ENCODE measurements around the gene GLB1L3.
"Not testable (repeated sequence)": the region's sequence is repeated elsewhere in the genome, so short reads cannot be mapped to it uniquely, and the experiment has no call there.

Gene GLB1L3

DNA sequence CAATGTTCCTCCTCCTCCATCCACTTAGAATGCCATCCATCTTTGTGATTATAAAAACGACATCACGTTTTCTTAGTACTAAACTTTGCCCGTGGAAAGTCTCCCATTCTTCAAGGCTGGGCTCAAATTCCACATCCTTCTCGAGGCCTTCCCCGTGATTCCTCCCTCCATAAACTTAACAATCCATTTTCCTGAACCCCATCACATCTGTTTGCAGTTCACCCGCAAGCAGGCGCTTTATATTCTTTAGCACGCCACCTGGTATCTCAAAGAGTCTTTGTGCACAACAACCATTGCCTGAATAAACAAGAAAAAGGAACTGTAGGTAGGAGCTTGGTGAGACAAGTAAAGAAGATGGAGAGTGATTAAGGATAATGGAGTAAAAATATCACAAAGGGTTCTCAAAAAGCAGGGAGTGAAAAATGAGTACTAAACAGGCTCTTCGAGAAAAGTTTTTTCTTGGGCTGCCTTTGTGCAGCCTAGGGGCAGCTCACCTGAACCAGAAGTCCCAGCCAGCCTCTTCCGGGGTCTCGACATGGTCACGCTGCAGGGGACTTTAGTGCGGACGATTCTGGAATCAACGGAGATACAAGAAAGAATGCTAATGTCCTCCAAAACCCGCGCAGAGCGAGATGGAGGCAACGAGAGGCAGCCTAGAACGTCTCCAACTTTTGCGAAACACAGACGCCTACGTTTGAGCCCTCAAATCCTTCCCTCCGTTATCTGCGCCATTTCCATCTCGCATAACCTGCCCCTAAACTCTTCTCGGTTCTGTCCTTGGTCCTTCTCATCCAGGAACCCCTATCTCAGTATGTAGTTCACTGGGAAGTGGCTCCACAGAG, 23.6 kb upstream of the GLB1L3 start:
- no peak for DNase-seq

DNA sequence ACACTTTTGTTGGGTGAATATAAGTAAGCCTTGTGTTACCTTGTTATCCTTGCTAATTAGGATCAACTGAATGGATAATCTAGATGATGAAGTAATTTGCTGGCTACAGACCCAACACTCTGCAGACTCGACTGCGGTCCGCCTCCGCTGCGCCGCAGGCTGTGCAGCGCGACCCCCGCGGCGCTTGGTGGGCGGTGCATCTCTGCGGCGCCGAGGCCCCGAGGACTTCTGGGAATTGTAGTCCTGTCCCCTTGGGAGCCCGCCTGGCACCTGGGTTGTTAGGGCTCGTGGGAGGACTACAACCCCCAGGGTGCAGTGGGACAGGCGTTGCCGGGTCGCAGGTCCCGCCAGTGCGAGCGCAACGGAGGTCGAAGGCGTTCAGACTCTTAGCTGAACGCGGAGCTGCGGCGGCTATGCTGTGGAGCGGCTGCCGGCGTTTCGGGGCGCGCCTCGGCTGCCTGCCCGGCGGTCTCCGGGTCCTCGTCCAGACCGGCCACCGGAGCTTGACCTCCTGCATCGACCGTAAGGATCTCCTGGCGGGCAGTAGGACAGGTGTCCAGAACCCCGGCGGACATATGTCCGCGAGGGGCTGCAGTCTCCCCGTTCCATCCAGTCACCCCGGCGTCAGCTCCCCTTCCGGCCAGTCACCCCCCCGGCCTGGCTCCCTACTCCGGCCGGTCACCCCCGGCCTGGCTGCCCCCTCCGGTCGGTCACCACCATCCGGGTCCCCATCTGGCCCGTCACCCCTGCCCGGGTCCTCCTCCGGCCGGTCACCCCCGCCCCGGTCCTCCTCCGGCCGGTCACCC, 22.8 kb upstream of the GLB1L3 start, which contains the start of the genes ACAD8 and THYN1:
Gene ACAD8, plus strand, starts transcription at position 381 of the 806 bp plus-strand sequence. Its CDS starts 33 bp downstream, at position 414.
Gene THYN1, minus strand, starts transcription at position 165 of the 806 bp plus-strand sequence. CDS start 470 bp downstream, outside the sequence.
- DNase-seq = peak; percentile 96

DNA sequence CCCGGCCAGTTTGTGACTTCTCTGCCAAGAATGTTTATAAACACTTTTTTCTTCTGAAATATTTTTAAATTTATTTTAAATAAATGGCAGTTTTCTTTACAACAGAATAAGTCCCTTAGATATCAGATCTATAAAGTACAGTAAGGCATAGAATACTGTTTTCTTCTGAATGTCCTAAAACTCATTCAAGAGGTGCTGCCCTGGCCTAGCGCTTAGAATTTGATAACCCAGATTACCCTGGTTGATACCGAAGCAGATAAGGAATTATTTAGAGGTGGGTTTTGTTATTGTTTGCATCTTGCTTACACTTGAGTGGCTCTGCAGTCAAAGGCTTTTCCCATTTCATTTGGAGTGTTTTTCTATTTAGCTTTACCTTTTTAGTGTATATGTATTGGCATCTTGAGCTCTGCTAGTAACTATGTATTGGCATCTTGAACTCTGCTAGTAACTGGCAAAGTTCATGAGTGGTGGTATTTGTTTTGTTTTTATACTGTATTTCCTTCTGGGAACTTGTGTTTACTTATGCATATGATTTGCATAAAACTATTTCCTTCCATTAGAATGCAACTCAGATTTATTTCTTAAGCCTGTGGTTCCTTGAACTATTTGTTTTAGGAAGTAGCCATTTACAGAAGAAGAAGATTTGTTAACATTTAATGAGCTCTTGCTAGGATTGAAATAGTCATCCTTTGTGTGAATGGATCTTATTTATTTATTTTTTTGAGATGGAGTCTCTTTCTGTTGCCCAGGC, 21.6 kb upstream of the GLB1L3 start:
- DNase-seq = no peak

DNA sequence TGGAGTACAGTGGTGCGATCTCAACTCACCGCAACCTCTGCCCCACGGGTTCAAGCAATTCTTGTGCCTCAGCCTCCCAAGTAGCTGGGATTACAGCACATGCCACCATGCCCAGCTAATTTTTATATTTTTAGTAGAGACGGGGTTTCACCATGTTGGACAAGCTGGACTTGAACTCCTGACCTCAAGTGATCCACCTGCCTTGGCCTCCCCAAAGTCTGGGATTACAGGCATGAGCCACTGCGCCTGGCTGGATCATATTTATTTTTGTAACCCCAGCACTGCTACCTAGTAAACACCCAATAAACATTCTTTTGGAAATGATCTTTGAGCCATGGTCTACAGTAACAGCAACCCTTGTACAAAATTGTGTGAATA, 21.0 kb upstream of the GLB1L3 start:
- DNase-seq = not testable (repeated sequence)

DNA sequence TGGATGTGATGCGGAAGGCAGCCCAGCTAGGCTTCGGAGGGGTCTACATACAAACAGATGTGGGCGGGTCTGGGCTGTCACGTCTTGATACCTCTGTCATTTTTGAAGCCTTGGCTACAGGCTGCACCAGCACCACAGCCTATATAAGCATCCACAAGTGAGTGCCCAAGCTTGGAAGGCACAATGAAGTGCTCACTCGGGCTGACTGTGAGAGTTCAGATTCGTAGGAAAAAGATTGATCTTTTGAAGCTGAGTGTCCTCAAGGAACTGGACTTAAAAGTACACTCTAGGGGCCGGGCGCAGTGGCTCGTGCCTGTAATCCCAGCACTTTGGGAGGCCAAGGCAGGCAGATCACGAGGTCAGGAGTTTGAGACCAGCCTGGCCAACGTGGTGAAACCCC, 19.1 kb upstream of the GLB1L3 start:
- no peak for DNase-seq

DNA sequence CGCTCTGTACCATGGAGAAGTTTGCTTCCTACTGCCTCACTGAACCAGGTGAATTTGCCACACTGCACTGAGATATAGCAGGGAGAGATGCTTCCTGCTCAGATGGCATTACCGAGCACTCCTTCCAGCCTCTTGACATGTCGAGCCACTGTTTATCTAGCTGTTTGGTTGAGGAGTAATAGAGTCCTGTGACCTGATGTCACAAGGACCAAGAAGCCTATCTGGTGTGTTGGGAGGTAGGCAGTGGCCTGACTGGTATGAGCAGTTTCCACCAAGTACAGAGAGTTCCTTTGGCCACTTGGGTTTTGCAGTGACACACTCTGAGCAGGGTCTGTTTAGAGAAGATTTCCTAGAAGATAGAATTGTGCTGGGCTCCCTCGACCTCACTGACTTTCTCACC, 17.6 kb upstream of the GLB1L3 start:
- DNase-seq = no peak

DNA sequence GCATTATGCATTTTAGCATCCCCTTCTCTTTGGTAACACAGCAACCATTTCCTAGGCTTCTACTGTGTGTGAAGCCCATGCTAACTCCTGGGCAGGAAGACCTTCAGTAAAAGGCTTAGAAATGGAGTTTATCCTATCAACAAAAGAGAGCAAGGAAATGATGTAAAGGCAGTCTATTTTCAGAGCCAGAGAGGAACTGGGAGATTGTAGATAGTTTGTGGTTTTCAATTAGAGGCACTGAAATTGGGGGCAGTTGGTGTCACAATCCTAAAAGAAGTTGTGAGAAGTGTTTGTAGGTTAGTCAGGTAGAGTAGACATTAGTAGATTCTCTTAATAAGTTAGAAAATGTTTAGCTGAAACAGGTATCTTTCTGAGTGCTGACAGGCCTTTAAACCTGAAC, 15.7 kb upstream of the GLB1L3 start:
- DNase-seq = no peak

DNA sequence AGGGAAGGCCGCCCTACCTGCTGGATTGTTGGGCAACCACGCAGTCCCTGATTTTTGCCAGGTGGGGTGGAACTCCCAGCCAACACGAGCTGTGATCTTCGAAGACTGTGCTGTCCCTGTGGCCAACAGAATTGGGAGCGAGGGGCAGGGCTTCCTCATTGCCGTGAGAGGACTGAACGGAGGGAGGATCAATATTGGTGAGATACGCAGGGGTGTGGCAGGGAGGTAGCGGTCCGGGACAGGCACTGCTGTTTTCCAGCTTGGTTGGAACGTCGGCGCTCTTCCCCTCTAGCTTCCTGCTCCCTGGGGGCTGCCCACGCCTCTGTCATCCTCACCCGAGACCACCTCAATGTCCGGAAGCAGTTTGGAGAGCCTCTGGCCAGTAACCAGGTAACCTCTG, 15.2 kb upstream of the GLB1L3 start:
- DNase-seq = no peak

DNA sequence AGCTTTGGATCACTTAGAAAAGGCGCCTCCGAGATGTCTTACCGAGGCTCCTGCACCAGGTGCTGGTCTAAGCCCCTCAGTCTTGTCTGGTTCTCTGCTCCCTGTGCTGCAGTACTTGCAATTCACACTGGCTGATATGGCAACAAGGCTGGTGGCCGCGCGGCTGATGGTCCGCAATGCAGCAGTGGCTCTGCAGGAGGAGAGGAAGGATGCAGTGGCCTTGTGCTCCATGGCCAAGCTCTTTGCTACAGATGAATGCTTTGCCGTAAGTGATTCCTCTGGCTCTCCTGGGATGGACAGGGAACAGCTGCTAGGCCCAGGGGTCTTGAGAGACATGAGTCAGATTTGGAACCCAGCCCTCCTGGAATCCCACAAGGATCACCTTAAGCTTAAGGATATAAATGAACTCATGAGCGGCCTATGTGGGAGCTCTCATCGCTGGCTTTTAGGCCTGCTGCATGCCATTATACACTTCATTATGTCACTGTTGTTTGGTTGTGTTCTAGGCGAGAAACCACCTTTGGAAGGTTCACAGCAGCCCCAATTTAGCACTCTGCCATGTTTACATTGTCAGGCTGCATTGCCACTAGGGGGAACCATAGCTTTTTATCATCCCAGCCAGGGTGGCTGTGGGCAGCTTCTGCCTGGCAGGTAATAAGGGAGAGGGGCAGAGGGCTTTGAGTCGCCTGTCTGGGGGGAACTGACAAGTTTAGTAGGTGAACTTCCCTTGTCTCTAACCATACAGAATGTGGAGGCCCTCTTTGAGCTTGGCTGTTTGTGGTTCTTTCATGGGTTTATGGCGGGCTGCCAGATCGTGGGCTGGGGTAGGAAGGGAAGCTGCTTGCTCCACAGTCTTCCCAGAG, 14.3 kb upstream of the GLB1L3 start:
- DNase-seq = no peak

DNA sequence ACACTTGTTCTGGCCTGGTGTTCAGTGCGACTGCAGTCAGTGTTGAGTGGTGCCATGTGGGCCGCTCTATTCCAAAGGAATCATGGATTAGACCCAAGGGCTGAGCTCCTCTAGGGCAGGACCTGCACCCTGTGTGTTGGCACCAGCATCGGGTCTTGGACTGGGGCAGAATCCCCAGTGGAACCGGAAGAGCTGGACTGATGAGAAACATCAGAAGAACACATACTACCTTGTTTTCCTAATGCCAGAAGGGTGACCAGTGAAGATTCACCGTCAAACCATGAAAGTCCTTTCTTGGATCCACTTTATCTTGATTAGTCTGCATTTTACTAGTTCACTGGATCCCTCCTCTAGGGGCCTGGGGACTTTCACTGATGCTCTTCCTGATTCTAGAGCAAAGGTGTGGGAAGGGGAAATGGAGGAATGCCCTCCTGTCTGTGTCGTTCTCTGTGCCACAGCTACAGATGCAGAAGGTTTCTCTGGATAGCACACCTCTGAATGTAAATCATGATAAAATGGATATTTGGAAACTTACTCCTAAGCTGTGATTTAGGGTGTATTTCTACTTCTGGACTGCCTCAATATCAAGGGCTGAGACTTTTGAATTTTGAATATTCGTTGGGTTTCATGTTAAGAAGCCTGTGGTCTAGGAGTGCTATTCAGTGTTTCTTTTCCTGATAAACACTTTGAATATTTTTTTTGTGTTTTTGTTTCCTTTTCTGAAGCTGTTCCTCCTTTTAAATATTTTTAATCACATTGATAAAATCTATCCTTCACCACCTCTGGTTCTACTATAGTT, 11.0 kb upstream of the GLB1L3 start:
- no peak for DNase-seq

DNA sequence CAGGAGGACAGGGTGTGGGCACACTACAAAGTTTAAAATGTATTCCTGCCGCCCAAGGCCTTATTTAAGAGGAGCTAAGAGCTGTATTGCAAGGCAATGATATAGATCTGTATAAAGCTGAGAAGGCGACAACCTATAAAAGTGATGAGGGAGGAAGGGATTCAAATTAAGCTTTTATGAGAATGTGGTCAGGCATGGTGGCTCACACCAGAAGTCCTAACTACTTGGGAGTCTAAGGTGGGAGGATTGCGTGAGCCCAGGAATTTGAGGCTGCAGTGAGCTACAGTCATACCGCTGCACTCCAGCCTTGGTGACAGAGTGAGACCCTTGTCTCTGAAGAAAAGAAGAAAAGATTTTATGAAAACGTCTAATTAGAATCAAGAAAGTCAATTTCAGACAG, 9.7 kb upstream of the GLB1L3 start:
- DNase-seq = no peak

DNA sequence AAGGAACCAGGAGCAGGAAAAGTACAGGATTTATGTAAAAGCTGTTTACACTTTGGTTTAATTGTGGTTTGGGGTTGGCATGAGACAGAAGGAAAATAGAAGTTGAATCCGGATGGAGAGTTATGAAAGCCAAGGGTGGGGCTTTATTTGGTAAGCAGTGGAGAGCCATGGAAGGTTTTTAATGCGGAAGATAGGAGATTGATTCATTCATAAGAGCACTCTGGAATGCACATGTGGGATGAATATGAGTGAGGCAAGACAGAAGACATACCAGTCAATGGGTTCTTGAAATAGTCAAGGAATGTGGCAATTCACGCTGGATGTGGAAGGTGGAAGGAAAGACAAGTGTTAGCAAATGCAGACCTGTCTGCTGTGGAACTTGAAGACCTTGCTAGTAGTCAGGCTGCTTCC, 9.3 kb upstream of the GLB1L3 start:
- DNase-seq = no peak

DNA sequence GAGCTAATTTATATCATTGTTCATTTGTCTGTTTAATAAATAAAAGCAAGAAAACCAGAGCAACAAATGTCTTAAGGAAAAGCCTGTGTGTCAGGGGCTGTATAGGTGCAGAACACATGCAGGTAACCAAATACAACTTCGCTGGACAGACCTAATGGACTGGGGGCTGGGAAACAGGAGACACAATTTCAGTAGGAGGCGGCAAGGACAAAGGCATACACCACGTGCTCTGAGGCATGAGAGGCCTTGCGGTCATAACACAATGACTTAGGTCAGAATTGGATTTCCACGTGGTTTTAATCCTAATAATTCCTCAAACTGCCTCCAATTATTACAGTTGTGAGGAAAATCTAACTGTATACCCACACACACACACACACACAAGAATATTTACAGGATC, 8.7 kb upstream of the GLB1L3 start:
- DNase-seq = no peak

DNA sequence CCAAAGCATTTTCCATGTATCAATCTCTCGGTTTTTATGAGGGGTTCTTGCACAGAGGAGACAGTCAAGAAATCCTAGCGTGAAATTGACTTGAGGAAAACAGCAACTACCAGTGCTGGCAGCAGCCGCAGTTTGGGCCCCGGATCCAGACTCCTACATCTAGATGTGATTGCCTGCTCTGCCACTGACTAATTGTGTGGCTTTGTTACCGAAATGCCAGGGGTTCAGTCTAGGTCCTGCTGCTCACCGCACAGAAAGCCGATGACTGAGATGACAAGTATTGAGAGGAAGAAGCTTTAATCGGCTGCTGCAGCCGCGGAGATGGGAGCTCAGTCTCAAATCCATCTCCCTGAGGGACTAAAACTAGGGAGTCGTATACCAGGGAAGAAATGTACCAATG, 8.2 kb upstream of the GLB1L3 start:
- no peak for DNase-seq

DNA sequence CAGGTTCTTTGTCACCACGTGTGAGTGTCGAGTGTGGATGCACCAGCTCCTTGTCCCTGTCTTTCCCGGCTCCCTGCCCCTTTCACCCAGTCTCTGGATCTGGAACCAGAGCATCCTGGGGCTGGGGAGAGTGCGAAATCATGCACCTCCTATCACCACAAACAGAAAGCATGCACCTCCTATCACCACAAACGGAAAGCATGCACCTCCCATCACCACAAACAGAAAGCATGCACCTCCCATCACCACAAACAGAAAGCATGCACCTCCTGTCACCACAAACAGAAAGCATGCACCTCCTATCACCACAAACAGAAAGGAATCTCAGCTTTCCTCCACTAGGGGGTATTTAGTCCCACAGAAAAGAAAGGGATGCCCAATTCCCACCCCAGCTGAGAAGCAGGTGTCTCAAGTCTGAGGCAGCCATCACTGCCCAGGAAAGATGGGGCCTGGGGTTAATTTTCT, 5.9 kb upstream of the GLB1L3 start:
- no peak for DNase-seq

DNA sequence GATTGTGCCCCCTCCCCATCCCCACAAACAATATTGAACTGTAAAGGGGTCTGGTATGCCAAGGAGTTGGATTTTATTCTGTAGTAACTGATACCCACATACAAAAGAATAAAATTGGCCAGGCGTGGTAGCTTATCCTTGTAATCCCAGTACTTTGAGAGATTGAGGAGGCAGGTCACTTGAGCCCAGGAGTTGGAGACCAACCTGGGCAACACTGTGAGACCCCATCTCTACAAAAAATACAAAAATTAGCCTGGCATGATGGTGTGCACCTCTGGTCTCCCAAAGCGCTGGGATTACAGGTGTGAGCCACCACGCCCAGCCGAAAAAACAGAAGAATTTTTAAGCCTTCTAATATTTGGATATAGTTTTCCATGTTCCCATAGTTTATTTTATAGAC, 4.2 kb upstream of the GLB1L3 start:
- no peak for DNase-seq

DNA sequence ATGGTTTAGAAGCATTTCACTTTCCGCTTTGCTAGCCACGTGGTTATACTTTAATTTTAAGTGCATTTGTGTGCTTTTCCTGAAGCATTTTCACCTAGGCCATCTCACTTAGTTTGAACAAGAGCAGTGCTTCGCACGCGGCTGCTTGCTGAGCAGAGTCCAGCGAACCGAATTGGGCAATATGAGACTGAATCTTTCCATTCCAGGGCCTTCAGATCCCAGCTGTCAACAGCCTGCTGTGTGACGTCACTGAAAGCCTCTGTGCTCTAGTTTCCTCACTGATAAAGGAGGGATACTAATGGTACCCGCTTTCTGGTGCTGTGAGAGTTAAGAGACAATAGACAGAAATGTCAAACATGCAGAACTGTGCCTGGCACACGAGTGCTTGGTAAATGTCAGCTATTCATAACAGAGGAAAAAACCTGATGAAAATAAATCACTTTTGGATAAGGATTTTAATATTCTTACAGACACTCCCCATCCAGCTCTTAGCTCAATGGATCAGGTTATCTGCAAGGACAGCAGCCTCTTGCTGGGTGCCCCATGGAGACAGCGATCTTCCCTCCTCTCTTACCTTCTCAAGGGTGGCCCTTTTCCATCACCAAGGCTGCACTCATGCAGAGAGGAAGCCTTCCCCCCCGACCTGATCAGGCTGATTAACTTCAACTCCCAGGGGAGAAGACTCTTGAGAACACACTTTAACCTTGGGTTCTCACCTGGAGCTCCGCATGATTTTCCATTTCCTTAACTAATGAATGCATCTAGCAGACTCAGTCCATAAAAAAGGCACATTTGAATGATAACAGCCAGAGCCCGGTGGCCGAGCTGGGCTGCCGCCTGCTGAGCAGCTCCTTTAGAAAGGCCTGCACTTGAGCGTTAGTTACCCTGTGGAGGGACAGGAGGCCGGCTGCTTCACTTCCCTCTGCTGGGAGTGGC, 3.5 kb upstream of the GLB1L3 start:
- no peak for DNase-seq

DNA sequence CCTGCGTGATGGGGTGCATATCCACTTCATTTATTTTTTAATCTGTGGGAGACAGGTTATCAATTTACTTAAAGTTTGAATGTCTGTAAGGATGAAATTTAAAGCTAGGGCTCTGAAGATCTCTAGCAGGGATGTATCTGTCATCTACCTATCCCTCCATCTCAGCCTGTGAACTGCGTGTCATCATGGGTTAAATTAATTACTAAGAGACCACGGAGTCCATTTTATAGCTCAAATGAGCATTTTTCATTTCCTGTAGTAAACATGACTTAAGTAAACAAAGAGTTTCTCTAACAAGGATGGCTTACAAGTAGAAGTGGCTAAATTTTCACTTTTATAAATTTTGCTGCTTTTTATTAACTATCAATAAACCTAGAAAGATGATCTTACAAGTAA, 2.9 kb upstream of the GLB1L3 start:
- DNase-seq = no peak

DNA sequence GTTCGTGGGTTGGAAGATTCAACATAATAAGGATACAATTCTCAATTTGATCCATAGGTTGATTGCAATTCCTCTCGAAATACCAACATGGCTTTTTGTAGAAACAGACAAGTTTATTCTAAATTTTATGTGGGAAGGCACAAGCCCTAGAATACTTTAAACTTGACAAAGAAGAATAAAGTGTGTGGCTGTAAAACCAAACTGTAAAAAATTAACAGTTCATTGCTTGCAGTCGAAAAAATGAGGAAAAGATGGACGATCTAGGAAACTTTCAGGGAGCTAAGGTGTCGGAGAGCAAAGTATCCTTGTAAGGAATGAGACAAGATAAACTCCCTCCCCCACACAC, 1.0 kb upstream of the GLB1L3 start:
- no peak for DNase-seq
